Activated CD8-positive, alpha-beta memory T cell treated with anti-CD3 and anti-CD28 coated beads for 24 hours (primary cell): ENCODE data around the gene CNTRL.
"Not testable (repeated sequence)": the region's sequence is repeated elsewhere in the genome, so short reads cannot be mapped to it uniquely, and the experiment has no call there.

Experiments used
- DNase-seq: peaks from one replicate; pipeline ENCODE4 v3.0.0-alpha.2; 2020

CNTRL gene

GRCh38 chr9:121074370-121075250 lies at the start of gene CNTRL:
Gene CNTRL (plus strand): TSS chr9:121074955. CDS start chr9:121088327, 13,372 bp downstream.
- peak; percentile 94 for DNase-seq

GRCh38 chr9:121026260-121026691 lies 48.5 kb upstream of the CNTRL start:
- DNase-seq = no peak

- DNase-seq = no peak
Observed at GRCh38 chr9:121026768-121027167, 48.0 kb upstream of the CNTRL start.

GRCh38 chr9:121028285-121028684 lies 46.5 kb upstream of the CNTRL start:
- not testable (repeated sequence) for DNase-seq

GRCh38 chr9:121029469-121029868 lies 45.3 kb upstream of the CNTRL start:
- no peak for DNase-seq

- no peak for DNase-seq
Observed at GRCh38 chr9:121034529-121034928, 40.2 kb upstream of the CNTRL start.

GRCh38 chr9:121035717-121036116 lies 39.0 kb upstream of the CNTRL start:
- not testable (repeated sequence) for DNase-seq

- no peak for DNase-seq
Observed at GRCh38 chr9:121038362-121038761, 36.4 kb upstream of the CNTRL start.

GRCh38 chr9:121038804-121039203 lies 36.0 kb upstream of the CNTRL start:
- no peak for DNase-seq

GRCh38 chr9:121048175-121048574 lies 26.6 kb upstream of the CNTRL start:
- no peak for DNase-seq

- DNase-seq = no peak
Observed at GRCh38 chr9:121048618-121049017, 26.1 kb upstream of the CNTRL start.

GRCh38 chr9:121050128-121050988 lies 24.4 kb upstream of the CNTRL start, which contains the start of gene C5:
Gene C5 (minus strand): TSS chr9:121050275. CDS start chr9:121050246, 29 bp downstream.
- no peak for DNase-seq

GRCh38 chr9:121053544-121053943 lies 21.2 kb upstream of the CNTRL start:
- DNase-seq = no peak

GRCh38 chr9:121055642-121056143 lies 19.1 kb upstream of the CNTRL start:
- no peak for DNase-seq

- DNase-seq = no peak
Observed at GRCh38 chr9:121057821-121058220, 16.9 kb upstream of the CNTRL start.

GRCh38 chr9:121059513-121059912 lies 15.2 kb upstream of the CNTRL start:
- DNase-seq = no peak

GRCh38 chr9:121059998-121060636 lies 14.6 kb upstream of the CNTRL start:
- no peak for DNase-seq

- DNase-seq = no peak
Observed at GRCh38 chr9:121066850-121067249, 7.9 kb upstream of the CNTRL start.

- no peak for DNase-seq
Observed at GRCh38 chr9:121067640-121068039, 7.1 kb upstream of the CNTRL start.

- DNase-seq = no peak
Observed at GRCh38 chr9:121069396-121069795, 5.4 kb upstream of the CNTRL start.

GRCh38 chr9:121071370-121071755 lies 3.4 kb upstream of the CNTRL start:
- no peak for DNase-seq

GRCh38 chr9:121071756-121072421 lies 2.9 kb upstream of the CNTRL start:
- DNase-seq = no peak
